ENCODE data around the gene MKI67.

MKI67 gene

DNA sequence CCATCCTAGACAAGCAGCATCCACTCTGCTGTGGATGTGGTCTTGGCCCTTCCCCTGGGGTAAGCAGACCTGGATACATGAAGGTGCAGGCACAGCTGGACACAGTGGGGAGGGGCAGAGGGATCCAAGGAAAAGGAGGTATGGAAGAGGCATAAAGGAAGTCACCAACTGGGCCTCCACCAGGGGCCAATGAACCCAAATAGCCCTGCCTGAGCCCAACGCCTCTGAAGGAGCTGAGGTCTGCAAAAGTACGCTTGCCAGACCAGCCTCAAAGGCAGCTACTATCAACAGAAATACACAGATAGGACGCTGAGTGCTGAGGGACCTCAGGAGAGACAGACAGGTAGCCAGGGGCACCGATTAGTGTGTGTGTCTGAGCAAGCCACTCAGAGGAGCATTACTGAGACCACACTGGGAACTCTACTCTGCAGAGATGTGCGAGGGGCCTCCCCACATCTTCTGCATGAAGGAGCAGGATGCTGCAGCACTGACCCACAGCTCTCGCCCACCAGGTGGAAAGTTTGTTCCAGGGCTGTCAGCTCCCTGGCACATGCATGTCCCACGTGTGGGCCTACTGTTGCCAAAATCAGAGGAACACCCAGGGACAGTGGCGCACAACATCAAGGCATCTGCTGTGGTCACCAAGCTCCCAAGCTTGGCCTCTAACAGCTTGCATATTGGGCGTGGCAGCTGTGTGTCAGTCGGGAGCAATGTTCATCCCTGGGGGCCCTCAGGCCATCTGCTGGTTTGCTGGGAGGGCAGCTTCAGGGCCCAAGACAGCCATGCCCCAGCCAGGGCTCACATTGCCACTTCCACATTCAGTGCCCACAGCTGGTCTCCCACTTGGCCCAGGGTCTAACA, 40.0 kb downstream of the MKI67 start:
- Histone ChIP-seq H3K9ac (ENCODE audit: insufficient read length, low read depth) (no peak overlapping the region), H3K36me3 (ENCODE audit: insufficient read depth, insufficient read length, low read length) (no peaks in the 10 kb centered on the region), H3K4me1 (ENCODE audit: insufficient read depth, insufficient read length) (peaks cover 9% of the 10 kb centered on the region), H3K9me3 (ENCODE audit: insufficient read depth, low read length) (no peaks in the 10 kb centered on the region), H3K4me3 (ENCODE audit: insufficient read length, low read depth) (no peak overlapping the region), H3K27me3 (ENCODE audit: insufficient read depth, insufficient read length) (no peaks in the 10 kb centered on the region)
- no peak for DNase-seq (ENCODE audit: low read depth, low spot score)
- TF ChIP-seq SUZ12 (IDR thresholded peaks at IDR 0.05; ENCODE audit: extremely low read depth, insufficient read depth, insufficient read length) (no peak), ZNF274 (IDR thresholded peaks at IDR 0.05; ENCODE audit: low read depth, low read length) (no peak), YY1 (IDR thresholded peaks at IDR 0.05; ENCODE audit: insufficient read depth, insufficient read length) (no peak)

DNA sequence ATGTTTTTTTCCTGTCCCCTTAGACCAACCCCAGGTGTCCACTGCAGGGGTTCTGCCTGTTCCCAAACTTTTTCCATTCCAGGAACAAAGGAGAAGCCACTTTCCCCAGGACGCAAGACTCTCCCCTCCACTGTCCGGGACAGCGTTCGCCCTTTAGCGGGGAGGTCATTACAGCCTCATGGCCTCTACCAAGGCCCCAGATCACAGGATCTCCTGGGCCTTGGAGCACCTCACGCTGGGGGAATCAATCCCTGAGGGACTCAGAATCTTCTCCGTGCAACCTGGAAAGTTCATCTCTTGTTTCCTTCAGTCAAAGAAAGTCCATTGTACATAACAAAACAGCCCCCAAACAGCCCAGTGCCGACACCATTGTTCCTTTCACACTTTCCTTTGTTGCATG, 41.2 kb downstream of the MKI67 start:
- TF ChIP-seq SUZ12 (IDR thresholded peaks at IDR 0.05; ENCODE audit: extremely low read depth, insufficient read depth, insufficient read length) (no peak), YY1 (IDR thresholded peaks at IDR 0.05; ENCODE audit: insufficient read depth, insufficient read length) (no peak), ZNF274 (IDR thresholded peaks at IDR 0.05; ENCODE audit: low read depth, low read length) (no peak)

GRCh38 chr10:128084364-128084763, 41.9 kb downstream of the MKI67 start:
- Histone ChIP-seq H3K4me3 (ENCODE audit: insufficient read length, low read depth) (no peak overlapping the region), H3K9me3 (ENCODE audit: insufficient read depth, low read length) (no peaks in the 10 kb centered on the region), H3K36me3 (ENCODE audit: insufficient read depth, insufficient read length, low read length) (no peaks in the 10 kb centered on the region), H3K4me1 (ENCODE audit: insufficient read depth, insufficient read length) (peaks cover 9% of the 10 kb centered on the region), H3K27me3 (ENCODE audit: insufficient read depth, insufficient read length) (no peaks in the 10 kb centered on the region), H3K9ac (ENCODE audit: insufficient read length, low read depth) (no peak overlapping the region)
- TF ChIP-seq YY1 (IDR thresholded peaks at IDR 0.05; ENCODE audit: insufficient read depth, insufficient read length) (no peak), ZNF274 (IDR thresholded peaks at IDR 0.05; ENCODE audit: low read depth, low read length) (no peak), SUZ12 (IDR thresholded peaks at IDR 0.05; ENCODE audit: extremely low read depth, insufficient read depth, insufficient read length) (no peak)
- DNase-seq (ENCODE audit: low read depth, low spot score): no peak

More for the DNA sequence above, 41.2 kb downstream of the MKI67 start:
- Histone ChIP-seq H3K9ac (ENCODE audit: insufficient read length, low read depth) (no peak overlapping the region), H3K36me3 (ENCODE audit: insufficient read depth, insufficient read length, low read length) (no peaks in the 10 kb centered on the region), H3K4me1 (ENCODE audit: insufficient read depth, insufficient read length) (peaks cover 9% of the 10 kb centered on the region), H3K9me3 (ENCODE audit: insufficient read depth, low read length) (no peaks in the 10 kb centered on the region), H3K4me3 (ENCODE audit: insufficient read length, low read depth) (no peak overlapping the region), H3K27me3 (ENCODE audit: insufficient read depth, insufficient read length) (no peaks in the 10 kb centered on the region)
- no peak for DNase-seq (ENCODE audit: low read depth, low spot score)

DNA sequence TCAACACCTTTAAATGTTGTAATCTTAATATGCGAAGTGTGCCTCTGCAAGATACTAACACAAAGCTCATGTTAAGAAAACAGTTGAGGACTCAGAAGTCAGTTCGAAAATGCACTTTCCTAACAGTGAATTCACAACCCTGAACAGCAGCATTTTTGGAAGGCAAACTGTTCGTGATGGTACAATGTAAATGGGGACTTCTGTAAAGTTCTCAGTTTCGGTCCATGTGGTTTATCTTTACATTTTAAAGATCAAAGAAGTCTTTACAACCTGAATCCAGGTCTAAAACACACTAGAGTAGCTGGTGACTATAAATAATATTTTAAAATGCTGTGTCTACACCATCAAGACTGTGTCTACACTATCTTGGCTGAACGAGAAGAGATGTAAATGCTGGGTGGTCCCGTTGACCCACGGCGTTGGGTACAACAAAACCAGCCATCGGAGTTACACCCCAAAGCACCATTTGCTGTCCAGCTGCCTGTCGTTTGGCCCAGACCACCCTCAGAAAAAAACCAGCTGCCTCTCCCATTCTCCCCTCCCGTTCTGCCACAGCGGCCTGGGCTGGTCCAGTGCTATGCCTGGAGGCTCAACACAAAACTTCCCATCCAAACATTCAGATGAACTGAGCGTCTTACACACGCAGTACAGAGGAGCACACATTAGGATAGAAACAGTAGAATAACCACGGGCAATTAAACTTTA, 42.9 kb downstream of the MKI67 start:
- H3K9me3 ChIP-seq (ENCODE audit: insufficient read depth, low read length): no peaks in the 10 kb centered on the region
- H3K36me3 ChIP-seq (ENCODE audit: insufficient read depth, insufficient read length, low read length): no peaks in the 10 kb centered on the region
- H3K4me1 ChIP-seq (ENCODE audit: insufficient read depth, insufficient read length): peaks cover 9% of the 10 kb centered on the region
- no peaks in the 10 kb centered on the region for H3K27me3 ChIP-seq (ENCODE audit: insufficient read depth, insufficient read length)
- no peak for DNase-seq (ENCODE audit: low read depth, low spot score)
- H3K4me3 ChIP-seq (ENCODE audit: insufficient read length, low read depth): no peak overlapping the region
- no peak overlapping the region for H3K9ac ChIP-seq (ENCODE audit: insufficient read length, low read depth)
- TF ChIP-seq YY1 (IDR thresholded peaks at IDR 0.05; ENCODE audit: insufficient read depth, insufficient read length) (no peak), ZNF274 (IDR thresholded peaks at IDR 0.05; ENCODE audit: low read depth, low read length) (no peak), SUZ12 (IDR thresholded peaks at IDR 0.05; ENCODE audit: extremely low read depth, insufficient read depth, insufficient read length) (no peak)

GRCh38 chr10:128081720-128082119, 44.5 kb downstream of the MKI67 start:
- Histone ChIP-seq H3K4me3 (ENCODE audit: insufficient read length, low read depth) (no peak overlapping the region), H3K4me1 (ENCODE audit: insufficient read depth, insufficient read length) (peaks cover 9% of the 10 kb centered on the region), H3K9ac (ENCODE audit: insufficient read length, low read depth) (no peak overlapping the region), H3K9me3 (ENCODE audit: insufficient read depth, low read length) (no peaks in the 10 kb centered on the region), H3K36me3 (ENCODE audit: insufficient read depth, insufficient read length, low read length) (no peaks in the 10 kb centered on the region), H3K27me3 (ENCODE audit: insufficient read depth, insufficient read length) (no peaks in the 10 kb centered on the region)
- TF ChIP-seq SUZ12 (IDR thresholded peaks at IDR 0.05; ENCODE audit: extremely low read depth, insufficient read depth, insufficient read length) (no peak), ZNF274 (IDR thresholded peaks at IDR 0.05; ENCODE audit: low read depth, low read length) (no peak), YY1 (IDR thresholded peaks at IDR 0.05; ENCODE audit: insufficient read depth, insufficient read length) (no peak)
- no peak for DNase-seq (ENCODE audit: low read depth, low spot score)

DNA sequence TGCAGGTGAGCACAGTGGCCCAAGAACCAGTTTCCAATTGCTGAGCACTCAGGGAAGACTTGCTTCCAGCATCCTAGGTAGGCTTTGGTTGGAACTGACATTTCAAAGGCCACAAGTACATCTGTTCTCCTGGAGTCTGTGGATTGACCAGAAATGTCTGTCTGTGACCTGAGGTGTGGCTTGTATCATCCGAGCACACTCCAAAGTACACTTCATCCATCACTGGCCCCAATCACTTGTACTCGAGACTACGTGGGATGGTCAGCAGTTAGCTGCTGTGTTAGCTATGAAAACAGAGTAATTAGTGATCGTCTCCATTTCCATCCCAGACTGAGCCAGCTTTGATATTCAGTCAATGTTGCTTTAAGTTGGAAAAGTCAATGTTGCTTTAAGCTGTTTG, 45.0 kb downstream of the MKI67 start:
- no peaks in the 10 kb centered on the region for H3K36me3 ChIP-seq (ENCODE audit: insufficient read depth, insufficient read length, low read length)
- no peak overlapping the region for H3K4me3 ChIP-seq (ENCODE audit: insufficient read length, low read depth)
- no peak overlapping the region for H3K9ac ChIP-seq (ENCODE audit: insufficient read length, low read depth)
- no peaks in the 10 kb centered on the region for H3K27me3 ChIP-seq (ENCODE audit: insufficient read depth, insufficient read length)
- no peak for DNase-seq (ENCODE audit: low read depth, low spot score)
- H3K9me3 ChIP-seq (ENCODE audit: insufficient read depth, low read length): no peaks in the 10 kb centered on the region
- peaks cover 5% of the 10 kb centered on the region for H3K4me1 ChIP-seq (ENCODE audit: insufficient read depth, insufficient read length)
- no peak for TF ChIP-seq ZNF274 (IDR thresholded peaks at IDR 0.05; ENCODE audit: low read depth, low read length)
- no peak for TF ChIP-seq YY1 (IDR thresholded peaks at IDR 0.05; ENCODE audit: insufficient read depth, insufficient read length)
- TF ChIP-seq SUZ12 (IDR thresholded peaks at IDR 0.05; ENCODE audit: extremely low read depth, insufficient read depth, insufficient read length): no peak

DNA sequence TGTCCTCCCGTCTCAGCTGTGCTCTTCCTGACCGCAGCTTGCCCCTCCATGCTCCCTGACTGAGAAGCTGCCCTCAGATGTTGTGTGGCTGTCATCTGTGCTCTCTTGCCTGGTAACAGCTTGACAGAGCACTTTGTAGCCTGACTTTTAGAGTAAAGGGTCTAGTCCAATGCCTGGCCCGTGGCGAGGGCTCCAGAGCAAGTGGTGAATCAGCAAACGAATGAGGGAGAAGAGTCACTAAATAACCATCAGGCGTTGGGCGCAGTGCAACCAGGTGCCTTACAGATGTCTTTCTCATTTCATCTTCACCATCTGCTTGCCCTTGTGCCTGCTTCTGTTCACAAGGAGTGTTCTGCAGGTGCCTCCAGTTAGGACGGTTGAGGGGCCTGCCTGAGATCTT, 45.6 kb downstream of the MKI67 start:
- Histone ChIP-seq H3K9ac (ENCODE audit: insufficient read length, low read depth) (no peak overlapping the region), H3K4me3 (ENCODE audit: insufficient read length, low read depth) (no peak overlapping the region), H3K27me3 (ENCODE audit: insufficient read depth, insufficient read length) (no peaks in the 10 kb centered on the region), H3K4me1 (ENCODE audit: insufficient read depth, insufficient read length) (no peaks in the 10 kb centered on the region), H3K9me3 (ENCODE audit: insufficient read depth, low read length) (no peaks in the 10 kb centered on the region), H3K36me3 (ENCODE audit: insufficient read depth, insufficient read length, low read length) (no peaks in the 10 kb centered on the region)
- TF ChIP-seq ZNF274 (IDR thresholded peaks at IDR 0.05; ENCODE audit: low read depth, low read length) (no peak), YY1 (IDR thresholded peaks at IDR 0.05; ENCODE audit: insufficient read depth, insufficient read length) (no peak), SUZ12 (IDR thresholded peaks at IDR 0.05; ENCODE audit: extremely low read depth, insufficient read depth, insufficient read length) (no peak)
- no peak for DNase-seq (ENCODE audit: low read depth, low spot score)
